ENCODE data around the gene CCDC3.

DNA sequence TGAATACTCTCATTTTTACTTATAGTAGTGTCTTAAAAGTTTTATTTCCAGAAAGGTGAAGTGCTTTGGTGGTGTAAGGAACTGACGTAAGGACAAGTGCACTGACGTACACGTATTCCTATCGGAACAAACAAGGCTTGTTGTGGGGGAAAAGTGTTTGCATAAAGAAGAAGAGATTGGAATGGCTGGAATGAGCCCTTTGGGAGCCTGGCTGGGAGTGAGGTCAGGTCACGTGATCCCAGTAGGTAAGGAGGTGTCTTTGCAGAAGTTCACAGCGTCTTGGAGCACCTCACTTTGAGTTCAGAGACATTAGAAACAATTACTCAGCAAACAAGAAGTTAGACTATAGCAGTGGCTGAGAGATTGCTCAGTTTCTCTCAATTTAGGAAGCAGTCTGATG, 104.2 kb downstream of the CCDC3 start:
- TF ChIP-seq, protein P1, sequence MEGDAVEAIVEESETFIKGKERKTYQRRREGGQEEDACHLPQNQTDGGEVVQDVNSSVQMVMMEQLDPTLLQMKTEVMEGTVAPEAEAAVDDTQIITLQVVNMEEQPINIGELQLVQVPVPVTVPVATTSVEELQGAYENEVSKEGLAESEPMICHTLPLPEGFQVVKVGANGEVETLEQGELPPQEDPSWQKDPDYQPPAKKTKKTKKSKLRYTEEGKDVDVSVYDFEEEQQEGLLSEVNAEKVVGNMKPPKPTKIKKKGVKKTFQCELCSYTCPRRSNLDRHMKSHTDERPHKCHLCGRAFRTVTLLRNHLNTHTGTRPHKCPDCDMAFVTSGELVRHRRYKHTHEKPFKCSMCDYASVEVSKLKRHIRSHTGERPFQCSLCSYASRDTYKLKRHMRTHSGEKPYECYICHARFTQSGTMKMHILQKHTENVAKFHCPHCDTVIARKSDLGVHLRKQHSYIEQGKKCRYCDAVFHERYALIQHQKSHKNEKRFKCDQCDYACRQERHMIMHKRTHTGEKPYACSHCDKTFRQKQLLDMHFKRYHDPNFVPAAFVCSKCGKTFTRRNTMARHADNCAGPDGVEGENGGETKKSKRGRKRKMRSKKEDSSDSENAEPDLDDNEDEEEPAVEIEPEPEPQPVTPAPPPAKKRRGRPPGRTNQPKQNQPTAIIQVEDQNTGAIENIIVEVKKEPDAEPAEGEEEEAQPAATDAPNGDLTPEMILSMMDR (IDR thresholded peaks at IDR 0.05) = no peak
- no peak for TF ChIP-seq ZFX (IDR thresholded peaks at IDR 0.05; ENCODE audit: borderline replicate concordance)
